ENCODE measurements around the gene PLK2.

DNA sequence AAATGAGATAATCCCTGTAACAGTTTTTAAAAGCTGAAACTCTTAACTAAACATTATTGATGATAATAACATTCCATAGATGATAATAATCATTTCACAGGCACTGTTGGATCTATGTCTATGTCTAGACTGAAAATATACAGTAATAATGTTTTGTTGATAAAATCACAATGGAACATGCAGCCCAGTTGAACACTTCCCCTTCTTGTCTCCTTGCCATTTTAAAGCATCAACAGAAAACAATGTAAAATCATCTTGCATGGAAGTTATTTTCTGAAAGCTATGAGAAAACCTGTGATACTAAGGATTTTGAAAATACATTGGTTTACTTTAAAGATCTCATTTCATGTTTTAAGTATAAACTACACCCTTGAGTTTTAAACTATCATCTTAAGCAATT lies 33.3 kb upstream of the PLK2 start:
- TF ChIP-seq, protein P1, sequence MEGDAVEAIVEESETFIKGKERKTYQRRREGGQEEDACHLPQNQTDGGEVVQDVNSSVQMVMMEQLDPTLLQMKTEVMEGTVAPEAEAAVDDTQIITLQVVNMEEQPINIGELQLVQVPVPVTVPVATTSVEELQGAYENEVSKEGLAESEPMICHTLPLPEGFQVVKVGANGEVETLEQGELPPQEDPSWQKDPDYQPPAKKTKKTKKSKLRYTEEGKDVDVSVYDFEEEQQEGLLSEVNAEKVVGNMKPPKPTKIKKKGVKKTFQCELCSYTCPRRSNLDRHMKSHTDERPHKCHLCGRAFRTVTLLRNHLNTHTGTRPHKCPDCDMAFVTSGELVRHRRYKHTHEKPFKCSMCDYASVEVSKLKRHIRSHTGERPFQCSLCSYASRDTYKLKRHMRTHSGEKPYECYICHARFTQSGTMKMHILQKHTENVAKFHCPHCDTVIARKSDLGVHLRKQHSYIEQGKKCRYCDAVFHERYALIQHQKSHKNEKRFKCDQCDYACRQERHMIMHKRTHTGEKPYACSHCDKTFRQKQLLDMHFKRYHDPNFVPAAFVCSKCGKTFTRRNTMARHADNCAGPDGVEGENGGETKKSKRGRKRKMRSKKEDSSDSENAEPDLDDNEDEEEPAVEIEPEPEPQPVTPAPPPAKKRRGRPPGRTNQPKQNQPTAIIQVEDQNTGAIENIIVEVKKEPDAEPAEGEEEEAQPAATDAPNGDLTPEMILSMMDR (tag by site-specific recombination; IDR thresholded peaks at IDR 0.05): no peak
- TF ChIP-seq, protein P2, sequence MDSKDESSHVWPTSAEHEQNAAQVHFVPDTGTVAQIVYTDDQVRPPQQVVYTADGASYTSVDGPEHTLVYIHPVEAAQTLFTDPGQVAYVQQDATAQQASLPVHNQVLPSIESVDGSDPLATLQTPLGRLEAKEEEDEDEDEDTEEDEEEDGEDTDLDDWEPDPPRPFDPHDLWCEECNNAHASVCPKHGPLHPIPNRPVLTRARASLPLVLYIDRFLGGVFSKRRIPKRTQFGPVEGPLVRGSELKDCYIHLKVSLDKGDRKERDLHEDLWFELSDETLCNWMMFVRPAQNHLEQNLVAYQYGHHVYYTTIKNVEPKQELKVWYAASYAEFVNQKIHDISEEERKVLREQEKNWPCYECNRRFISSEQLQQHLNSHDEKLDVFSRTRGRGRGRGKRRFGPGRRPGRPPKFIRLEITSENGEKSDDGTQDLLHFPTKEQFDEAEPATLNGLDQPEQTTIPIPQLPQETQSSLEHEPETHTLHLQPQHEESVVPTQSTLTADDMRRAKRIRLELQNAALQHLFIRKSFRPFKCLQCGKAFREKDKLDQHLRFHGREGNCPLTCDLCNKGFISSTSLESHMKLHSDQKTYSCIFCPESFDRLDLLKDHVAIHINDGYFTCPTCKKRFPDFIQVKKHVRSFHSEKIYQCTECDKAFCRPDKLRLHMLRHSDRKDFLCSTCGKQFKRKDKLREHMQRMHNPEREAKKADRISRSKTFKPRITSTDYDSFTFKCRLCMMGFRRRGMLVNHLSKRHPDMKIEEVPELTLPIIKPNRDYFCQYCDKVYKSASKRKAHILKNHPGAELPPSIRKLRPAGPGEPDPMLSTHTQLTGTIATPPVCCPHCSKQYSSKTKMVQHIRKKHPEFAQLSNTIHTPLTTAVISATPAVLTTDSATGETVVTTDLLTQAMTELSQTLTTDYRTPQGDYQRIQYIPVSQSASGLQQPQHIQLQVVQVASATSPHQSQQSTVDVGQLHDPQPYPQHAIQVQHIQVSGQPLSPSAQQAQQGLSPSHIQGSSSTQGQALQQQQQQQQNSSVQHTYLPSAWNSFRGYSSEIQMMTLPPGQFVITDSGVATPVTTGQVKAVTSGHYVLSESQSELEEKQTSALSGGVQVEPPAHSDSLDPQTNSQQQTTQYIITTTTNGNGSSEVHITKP (tag by site-specific recombination; IDR thresholded peaks at IDR 0.05): no peak

Data from HEK293 (cell line).